ENCODE data around the gene PGBD4. TPM values are rescaled to one million over a fixed set of nuclear protein-coding genes. Genes with fewer than 3 reads are reported as not detected.

Gene PGBD4
- total RNA-seq, 3 donors from 2014 or later: 1.4 to 2.0 (median 1.7) TPM

DNA sequence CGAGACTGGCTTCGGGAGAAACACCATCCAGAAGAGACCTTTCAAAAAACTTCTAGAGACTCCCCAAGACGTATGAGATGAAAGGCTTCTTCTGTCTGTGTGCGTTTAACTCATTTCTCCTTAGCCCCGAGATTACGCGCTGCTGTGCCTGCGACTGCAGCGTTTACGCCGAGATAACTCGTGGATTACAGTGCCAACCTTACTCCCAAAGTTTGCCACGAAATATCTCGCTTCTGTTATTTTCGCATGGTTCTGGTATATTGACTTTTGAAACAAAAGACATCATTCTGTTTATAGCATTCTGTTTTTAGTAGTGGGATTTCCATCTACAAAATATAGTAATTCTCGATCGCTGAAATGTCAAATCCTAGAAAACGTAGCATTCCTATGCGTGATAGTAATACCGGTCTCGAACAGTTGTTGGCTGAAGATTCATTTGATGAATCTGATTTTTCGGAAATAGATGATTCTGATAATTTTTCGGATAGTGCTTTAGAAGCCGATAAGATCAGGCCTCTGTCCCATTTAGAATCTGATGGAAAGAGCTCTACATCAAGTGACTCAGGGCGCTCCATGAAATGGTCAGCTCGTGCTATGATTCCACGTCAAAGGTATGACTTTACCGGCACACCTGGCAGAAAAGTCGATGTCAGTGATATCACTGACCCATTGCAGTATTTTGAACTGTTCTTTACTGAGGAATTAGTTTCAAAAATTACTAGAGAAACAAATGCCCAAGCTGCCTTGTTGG, 467 bp downstream of the PGBD4 start:
- DNase-seq (no peak), ATAC-seq (peak; percentile 32)
- Histone ChIP-seq H3K4me1 (ENCODE audit: low read depth) (peaks cover 12% of the 10 kb centered on the region), H3K9me3 (no peaks in the 10 kb centered on the region), H3K36me3 (ENCODE audit: low read depth) (no peaks in the 10 kb centered on the region), H3K4me3 (peak overlapping the region; percentile 67)
- TF ChIP-seq, protein P1, sequence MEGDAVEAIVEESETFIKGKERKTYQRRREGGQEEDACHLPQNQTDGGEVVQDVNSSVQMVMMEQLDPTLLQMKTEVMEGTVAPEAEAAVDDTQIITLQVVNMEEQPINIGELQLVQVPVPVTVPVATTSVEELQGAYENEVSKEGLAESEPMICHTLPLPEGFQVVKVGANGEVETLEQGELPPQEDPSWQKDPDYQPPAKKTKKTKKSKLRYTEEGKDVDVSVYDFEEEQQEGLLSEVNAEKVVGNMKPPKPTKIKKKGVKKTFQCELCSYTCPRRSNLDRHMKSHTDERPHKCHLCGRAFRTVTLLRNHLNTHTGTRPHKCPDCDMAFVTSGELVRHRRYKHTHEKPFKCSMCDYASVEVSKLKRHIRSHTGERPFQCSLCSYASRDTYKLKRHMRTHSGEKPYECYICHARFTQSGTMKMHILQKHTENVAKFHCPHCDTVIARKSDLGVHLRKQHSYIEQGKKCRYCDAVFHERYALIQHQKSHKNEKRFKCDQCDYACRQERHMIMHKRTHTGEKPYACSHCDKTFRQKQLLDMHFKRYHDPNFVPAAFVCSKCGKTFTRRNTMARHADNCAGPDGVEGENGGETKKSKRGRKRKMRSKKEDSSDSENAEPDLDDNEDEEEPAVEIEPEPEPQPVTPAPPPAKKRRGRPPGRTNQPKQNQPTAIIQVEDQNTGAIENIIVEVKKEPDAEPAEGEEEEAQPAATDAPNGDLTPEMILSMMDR (IDR thresholded peaks at IDR 0.05): no peak
- intact Hi-C loops (cut with DNase I, micrococcal nuclease): loop anchor here (5.0 to 10.0 kb wide), 2 partner anchors 112 to 120 kb away; partner anchors contain the start of gene KATNBL1 (in 1 of the 2)

DNA sequence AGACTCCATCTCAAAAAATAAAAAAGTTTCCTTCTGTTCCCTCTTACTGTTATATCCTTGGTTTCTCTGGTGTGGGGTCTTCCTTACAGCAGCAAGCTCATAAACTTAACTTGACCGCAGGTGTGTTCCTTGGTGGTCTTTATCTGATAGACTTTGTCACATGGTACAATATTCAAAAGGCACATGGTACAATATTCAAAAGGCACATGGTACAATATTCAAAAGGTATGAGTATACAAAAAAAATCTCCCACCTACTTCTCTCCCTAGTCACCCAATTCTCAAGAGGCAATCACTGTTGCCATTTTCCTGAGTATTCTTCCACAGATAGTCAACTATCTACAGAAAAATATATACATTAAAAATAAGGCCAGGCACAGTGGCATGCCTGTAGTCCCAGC, 4.5 kb downstream of the PGBD4 start:
- Histone ChIP-seq H3K4me1 (ENCODE audit: low read depth) (no peaks in the 10 kb centered on the region), H3K9me3 (no peaks in the 10 kb centered on the region), H3K36me3 (ENCODE audit: low read depth) (no peaks in the 10 kb centered on the region), H3K4me3 (no peak overlapping the region)
- DNase-seq: no peak
- no peak for ATAC-seq
- TF ChIP-seq, protein P1 (IDR thresholded peaks at IDR 0.05): no peak
- intact Hi-C loops (cut with DNase I, micrococcal nuclease): loop anchor here in 1 of 2 donors (10.0 kb wide), 1 partner anchor 108 kb away; the partner anchor contains the start of gene KATNBL1

DNA sequence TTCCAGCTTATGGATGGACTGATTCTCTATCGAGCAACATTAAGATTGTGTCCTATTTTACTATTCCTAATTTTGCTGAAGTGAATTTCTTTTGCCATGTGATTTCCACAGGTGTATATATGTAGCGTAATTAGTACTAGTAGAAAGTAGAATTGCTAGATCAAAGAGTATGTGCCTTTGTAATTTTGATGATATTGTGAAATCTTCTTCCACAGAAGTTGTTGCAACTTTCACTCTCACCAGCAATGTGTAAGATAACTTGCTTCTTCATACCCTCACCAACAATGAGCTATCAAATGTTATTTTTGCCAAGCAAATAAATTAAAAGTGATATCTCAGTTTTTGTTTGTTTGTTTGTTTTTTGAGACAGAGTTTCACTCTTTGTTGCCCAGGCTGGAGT, 5.4 kb downstream of the PGBD4 start:
- TF ChIP-seq, protein P1 (IDR thresholded peaks at IDR 0.05): no peak
- ATAC-seq: no peak
- intact Hi-C loops (cut with DNase I, micrococcal nuclease): loop anchor here in 1 of 2 donors (10.0 kb wide), 1 partner anchor 107 kb away; the partner anchor contains the start of gene KATNBL1
- Histone ChIP-seq H3K9me3 (no peaks in the 10 kb centered on the region), H3K4me1 (ENCODE audit: low read depth) (no peaks in the 10 kb centered on the region), H3K36me3 (ENCODE audit: low read depth) (no peaks in the 10 kb centered on the region), H3K4me3 (no peak overlapping the region)
- no peak for DNase-seq

DNA sequence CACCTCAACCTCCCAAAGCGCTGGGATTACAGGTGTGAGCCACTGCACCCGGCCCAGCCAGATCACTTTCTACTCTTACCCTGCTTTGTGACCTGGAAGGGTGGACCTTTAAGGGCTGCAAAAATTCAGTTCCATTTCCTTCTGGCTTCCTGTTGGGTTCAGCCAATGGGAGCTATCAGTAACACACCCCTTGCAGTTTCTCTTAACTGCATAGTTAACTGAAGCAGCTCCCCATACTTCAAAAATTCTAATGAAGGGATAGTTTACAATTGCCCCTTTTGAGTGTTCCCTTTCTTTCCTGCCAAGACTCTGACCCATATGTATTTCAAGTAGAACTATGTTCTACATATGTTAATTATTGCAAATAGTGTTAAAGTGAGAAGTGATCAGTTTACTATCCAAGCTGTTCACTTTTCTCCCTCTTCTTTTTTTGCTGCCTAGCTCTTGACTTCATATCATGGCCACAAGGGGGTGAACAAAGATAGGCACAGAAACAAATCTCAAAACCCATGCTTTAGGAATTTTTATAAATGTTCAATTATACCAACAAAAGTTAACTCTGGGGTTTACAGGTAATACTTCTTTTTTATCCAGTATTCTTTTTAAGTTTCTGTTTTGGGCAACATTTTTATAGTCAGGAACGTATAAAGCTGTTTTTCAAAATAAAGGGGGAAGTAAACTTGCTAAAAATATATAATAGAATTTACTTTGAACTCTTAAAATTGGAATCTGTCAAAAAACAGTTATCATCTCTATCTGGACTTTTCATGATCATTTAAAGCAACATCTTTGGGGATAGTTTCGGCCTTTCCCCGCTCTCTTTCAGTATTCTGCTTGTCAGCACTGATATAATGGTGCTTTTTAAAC, 8.1 kb downstream of the PGBD4 start:
- intact Hi-C loops (cut with DNase I, micrococcal nuclease): loop anchor here in 1 of 2 donors (10.0 kb wide), 1 partner anchor 105 kb away; the partner anchor contains the start of gene KATNBL1
- TF ChIP-seq, protein P1 (IDR thresholded peaks at IDR 0.05): no peak
- H3K9me3 ChIP-seq: no peaks in the 10 kb centered on the region
- H3K4me3 ChIP-seq: no peak overlapping the region
- no peaks in the 10 kb centered on the region for H3K36me3 ChIP-seq (ENCODE audit: low read depth)
- DNase-seq (peak in 1 of 3 donors; percentile 15), ATAC-seq (peak; percentile 38)
- H3K4me1 ChIP-seq (ENCODE audit: low read depth): no peaks in the 10 kb centered on the region

DNA sequence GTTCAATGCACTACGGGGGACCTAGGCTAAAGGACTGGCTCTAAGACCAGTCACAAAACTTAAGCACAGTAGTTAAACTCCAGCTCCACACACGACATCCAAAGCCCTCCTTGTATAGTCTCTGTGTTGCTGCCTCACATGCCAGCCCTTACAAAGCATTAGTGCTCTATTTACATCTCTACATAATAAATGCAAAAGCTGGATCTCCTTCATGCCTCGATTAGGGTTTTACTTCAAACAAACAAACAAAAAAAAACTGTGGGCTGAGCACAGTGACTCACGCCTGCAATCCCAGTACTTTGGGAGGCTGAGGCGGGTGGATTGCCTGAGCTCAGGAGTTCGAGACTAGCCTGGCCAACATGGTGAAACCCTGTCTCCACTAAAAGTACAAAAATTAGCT, 9.6 kb downstream of the PGBD4 start:
- intact Hi-C loops (cut with DNase I, micrococcal nuclease): no loop called here
- no peak for DNase-seq
- ATAC-seq: no peak
- no peaks in the 10 kb centered on the region for H3K9me3 ChIP-seq
- TF ChIP-seq, protein P1 (IDR thresholded peaks at IDR 0.05): no peak
- no peaks in the 10 kb centered on the region for H3K36me3 ChIP-seq (ENCODE audit: low read depth)
- H3K4me1 ChIP-seq (ENCODE audit: low read depth): no peaks in the 10 kb centered on the region
- no peak overlapping the region for H3K4me3 ChIP-seq

Data from mucosa of descending colon (tissue), 3 donors.